Mucosa of gallbladder (tissue), 1 donor: Measurements from ENCODE around the gene FHDC1. TPM values are rescaled to one million over a fixed set of nuclear protein-coding genes. Genes with fewer than 3 reads are reported as not detected.
A peak's percentile ranks its signal among the peaks of the same experiment; 100 is the strongest.

Source experiments
- DNase-seq: peaks from one replicate; pipeline ENCODE4 v3.0.0-alpha.2; 2020; ENCODE audit warnings: low spot score
- total RNA-seq: library from RNA; stranded (reverse); gene quantifications from one replicate; pipeline ENCODE4 v1.2.1, GENCODE V29; 2021
- donor health status: DM: no; HTN: no; CAD: no.

Gene FHDC1
- total RNA-seq, 1 donor from 2014 or later: 23.6 TPM

GRCh38 chr4:152935143-152935542, 980 bp upstream of the FHDC1 start:
- DNase-seq: peak; percentile 59

GRCh38 chr4:152936446-152937335, 568 bp downstream of the FHDC1 start:
- peak; percentile 22 for DNase-seq

DNA sequence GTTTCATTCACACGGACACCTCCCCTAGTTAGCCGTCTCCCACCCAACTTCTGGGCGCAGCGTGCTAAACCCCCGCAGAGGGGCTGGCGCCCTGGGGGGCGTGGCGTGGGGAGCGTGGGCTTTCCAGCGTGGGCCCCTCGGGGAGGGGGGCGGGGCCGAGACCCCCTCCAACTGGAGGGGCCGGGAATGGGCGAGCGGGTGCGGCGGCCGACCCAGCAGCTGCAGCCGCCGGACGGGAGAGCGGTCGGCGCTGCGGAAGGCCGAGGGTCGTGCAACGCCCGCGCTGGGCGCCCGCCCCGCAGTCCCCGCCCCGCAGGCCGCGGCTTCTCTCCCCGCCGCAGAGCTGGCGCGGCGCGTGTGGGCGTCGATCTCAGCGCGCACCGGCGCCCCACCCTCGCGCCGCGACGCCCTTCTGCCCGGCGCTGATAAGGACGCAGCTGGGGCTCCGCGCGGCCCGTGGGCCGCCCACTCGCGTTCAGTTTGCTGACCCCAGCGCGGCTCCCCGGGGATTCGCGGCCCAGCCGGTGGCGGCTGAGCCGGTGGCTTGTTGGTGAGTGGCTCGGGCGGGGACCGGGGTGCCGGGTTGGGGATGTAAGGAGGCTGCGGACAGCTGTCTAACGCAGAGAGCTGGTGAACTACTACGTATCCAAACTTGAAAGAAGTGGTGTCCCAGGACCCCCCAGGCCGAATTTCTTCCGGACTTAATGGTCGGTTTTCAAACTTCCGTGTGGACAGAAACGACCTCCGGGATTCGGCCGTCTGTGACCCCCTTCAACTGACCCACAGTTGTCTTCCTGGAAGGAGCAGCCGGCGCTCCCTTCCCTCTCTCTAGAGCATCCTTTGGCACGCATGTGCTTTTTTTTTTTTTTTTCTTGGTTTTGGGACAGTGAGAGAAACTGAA, 1.5 kb downstream of the FHDC1 start:
- peak; percentile 18 for DNase-seq

GRCh38 chr4:152938237-152938947, 2.3 kb downstream of the FHDC1 start:
- DNase-seq: no peak

DNA sequence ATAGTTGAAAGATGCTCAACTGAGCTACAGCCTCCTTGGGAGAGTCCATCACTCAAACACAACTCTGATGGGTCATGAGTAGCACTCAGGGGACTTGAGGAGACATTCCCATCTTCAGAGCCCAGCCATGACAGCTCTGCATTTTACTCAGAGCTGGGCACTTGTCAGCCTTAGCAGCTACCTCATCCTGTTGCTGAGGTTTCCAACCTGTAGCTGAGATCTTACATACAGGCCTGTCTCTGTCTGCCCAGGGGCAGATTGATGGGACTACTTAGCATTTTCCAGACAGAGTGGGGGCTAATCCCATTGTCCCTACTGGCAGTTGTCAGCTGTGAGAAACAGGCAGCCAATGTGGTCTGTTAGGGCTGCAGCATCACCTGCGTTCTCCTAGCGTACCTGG, 3.5 kb downstream of the FHDC1 start:
- DNase-seq: no peak

DNA sequence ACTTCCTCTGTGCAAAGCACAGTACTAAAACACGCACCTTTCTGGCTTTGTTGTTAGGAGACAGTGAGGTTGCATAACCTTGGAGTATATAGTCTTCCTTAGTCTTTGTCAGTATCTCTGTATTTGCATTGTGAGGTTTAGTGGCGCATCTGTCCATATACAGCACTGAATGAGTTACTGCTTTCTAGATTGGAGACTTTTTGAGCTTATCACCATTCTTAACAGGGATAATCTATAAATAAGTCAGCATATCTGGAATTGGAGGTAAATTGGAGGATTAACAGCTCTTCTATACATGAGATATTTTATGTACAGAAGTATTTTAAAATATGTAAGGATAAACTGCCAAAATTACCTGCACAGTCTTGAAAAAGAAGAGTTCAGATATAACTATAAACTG, 4.3 kb downstream of the FHDC1 start:
- no peak for DNase-seq

DNA sequence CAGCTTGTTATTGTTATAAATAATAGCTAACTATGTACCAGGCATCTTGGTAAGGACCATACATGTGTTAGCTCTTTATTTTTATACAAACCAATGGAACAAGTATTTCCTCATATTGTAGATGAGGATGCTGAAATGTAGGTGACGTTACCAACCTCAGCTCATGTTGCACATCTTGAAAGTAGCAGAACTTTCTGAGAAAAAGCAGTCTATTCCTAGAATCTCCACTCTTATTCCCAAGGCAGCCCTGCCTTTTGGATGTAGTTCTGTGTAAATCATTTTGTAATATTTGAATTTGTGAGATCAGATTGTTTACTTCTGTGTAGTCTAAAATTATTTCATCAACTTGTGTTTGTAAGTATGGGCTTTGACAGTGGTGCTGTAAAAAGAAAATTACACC, 5.3 kb downstream of the FHDC1 start:
- DNase-seq: no peak

DNA sequence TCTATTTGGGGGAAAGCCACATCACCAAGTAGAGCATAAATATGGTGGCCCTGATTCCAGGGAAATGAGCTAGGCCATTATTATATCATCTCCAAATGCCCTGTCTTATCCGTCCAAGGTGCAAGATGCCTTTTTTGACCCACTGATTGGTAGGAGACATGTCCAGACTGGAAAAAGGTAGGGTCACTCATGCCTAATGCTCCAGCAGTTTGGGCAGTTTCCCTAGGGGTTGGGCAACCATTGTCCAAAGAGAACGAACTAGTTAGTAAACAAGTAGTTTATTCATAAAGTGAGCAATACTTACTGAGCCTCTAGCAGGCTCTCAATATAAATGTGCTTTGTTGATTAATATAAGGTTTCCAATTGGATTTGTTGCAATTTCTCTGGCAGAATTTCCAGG, 6.2 kb downstream of the FHDC1 start:
- no peak for DNase-seq

GRCh38 chr4:152943672-152944071, 7.5 kb downstream of the FHDC1 start:
- DNase-seq: peak; percentile 17

- no peak for DNase-seq
These were observed 8.7 kb downstream of the FHDC1 start for GRCh38 chr4:152944666-152945320.

DNA sequence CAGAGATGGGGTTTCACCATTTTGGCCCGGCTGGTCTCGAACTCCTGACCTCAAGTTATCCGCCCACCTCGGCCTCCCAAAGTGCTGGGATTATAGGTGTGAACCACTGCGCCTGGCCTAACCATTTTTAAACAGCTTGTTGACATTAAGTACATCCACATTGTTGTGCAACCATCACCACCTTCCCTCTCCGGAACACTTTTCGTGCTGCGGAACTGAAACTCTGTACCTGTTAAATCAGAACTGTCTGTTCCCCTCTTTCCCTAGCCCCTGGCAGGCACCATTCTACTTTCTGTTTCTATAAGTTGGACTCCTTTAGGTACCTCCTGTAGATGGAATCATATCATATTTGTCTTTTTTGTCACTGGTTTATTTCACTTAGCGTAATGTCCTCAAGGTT, 9.5 kb downstream of the FHDC1 start:
- no peak for DNase-seq

GRCh38 chr4:152946446-152946845, 10.3 kb downstream of the FHDC1 start:
- no peak for DNase-seq

GRCh38 chr4:152947311-152947710, 11.2 kb downstream of the FHDC1 start:
- DNase-seq: no peak

DNA sequence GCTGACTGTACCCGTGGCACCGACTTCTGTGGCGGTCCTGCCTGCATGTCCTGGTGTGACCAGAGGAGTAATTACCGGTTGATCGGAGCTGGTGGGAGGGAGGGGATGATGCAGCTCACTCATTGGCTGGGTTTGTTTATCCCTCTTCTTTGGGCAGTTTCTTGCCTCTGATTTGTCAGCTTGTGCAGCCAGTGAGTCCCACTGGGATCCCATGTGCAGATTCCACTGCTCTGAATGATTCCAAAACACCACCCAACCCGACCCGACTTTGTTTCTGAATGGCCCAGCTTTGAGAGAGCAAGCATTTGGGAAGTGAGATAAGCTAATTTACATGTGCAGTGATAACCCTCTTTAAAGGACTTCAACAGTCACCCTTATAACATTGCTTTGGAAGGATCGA, 13.8 kb downstream of the FHDC1 start:
- DNase-seq: no peak

DNA sequence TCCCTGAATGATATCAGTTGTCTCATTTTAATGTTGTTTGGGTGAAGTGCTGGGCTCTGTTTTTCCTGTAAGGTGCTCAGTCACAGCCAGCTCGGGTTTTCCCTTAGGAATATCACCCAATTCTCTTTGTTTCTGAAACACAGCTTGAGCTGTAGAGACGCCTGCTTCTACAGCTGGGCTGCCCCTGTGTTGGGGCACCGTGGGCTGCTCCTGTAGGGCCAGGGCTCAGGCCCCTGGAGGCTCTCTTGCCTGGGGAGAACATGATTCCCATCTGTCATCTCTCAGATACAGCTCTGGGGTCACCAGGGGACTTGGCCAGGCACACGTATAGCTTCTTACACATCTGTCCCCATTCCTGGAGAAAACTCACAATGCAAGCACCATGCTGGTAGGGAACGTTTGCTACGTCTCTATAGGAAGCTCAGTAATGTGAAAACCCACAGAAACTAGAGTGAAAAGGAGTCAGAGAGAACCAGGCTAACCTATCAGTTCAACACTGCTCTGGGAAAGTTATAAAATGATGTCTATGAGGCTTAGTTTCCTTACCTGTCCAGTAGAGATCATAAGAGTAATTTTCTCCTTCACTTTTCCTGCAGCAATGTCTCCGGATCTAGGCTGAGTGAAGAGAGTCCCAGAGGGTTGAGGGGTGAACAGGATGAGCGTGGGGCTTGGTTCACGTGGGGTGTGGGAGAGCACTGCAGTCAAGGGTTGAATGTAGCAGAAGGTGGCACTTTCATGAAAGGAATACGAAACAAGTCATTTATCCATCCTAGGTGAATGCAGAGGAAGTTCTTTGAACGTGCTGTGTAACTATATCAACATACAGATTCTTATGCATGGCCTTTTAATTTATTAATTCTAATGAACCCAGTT, 14.5 kb downstream of the FHDC1 start:
- DNase-seq: no peak

- DNase-seq: no peak
These were observed 15.2 kb downstream of the FHDC1 start for GRCh38 chr4:152951348-152951747.

DNA sequence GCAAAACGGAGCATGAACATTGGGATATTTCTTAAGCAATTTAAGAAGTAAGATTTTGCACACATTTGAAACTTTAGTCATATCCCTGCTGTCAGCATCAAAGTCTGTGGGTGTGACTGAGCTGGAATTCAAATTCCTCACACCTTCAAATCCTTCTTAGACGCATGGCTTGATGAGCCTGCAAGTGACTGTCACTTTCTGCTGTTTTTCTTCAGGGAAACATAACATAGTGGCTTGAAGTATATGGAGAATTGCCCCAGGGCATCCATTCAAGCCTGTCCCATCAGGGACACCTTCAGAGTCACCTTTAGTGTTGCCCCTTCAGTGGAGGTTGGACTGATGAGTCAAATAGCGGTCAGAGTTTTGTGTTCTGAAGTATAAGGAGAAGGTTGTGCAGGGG, 17.4 kb downstream of the FHDC1 start:
- DNase-seq: no peak

GRCh38 chr4:152954741-152955140, 18.6 kb downstream of the FHDC1 start:
- DNase-seq: no peak

DNA sequence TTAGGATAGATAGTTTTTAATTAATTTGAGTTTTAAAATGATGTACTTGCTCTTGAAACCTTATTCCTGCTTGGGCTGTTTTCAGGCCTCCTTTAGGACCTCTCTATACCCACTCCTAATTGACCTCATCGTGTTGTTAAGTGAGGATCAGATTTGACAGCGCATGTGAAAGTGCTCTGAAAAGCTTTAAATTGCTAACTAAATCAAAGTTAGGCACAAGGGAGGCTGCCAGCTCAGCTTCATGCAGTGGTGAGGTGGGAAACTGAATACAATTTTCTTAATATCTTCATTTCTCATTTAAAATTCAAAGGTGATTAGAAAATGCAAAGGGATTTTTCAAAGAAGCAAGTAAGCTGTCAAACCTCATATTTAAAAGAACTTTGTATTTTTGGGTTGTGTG, 20.0 kb downstream of the FHDC1 start:
- DNase-seq: no peak

GRCh38 chr4:152956650-152957436, 20.7 kb downstream of the FHDC1 start:
- DNase-seq: peak; percentile 68
